GM12865 (cell line): Measurements from ENCODE around the gene MYCBPAP.
A peak's percentile ranks its signal among the peaks of the same experiment; 100 is the strongest.

Source experiments
- DNase-seq: peaks from one replicate; pipeline ENCODE4 v3.0.0; 2010; ENCODE audit warnings: low read depth
- H3K4me3 ChIP-seq: 2 replicates; pipeline ENCODE4 v1.5.1; 2011; ENCODE audit warnings: mild to moderate bottlenecking, low read depth, low read length, control low read depth
- CTCF ChIP-seq: IDR thresholded peaks from 2 replicates; pipeline ENCODE4 v1.5.1; 2011; ENCODE audit warnings: low read length, control low read depth, low read depth, inconsistent platforms; ENCODE audit not compliant: insufficient read depth; ENCODE audit errors: missing control alignments

The MYCBPAP gene

GRCh38 chr17:50507871-50508572, at the start of gene MYCBPAP:
MYCBPAP (plus strand) TSS chr17:50508439; CDS start chr17:50508675, 236 bp downstream.
- peak within 1 kb of the TSS; percentile 59 for H3K4me3 ChIP-seq
- peak; percentile 91 for DNase-seq
- TF ChIP-seq CTCF, result peak; percentile 23

GRCh38 chr17:50458701-50459676, 49.2 kb upstream of the MYCBPAP start:
- TF ChIP-seq CTCF, result no peak
- DNase-seq, result no peak
- no peak overlapping the region for H3K4me3 ChIP-seq

GRCh38 chr17:50459756-50460155, 48.5 kb upstream of the MYCBPAP start:
- TF ChIP-seq CTCF, result no peak
- no peak overlapping the region for H3K4me3 ChIP-seq
- no peak for DNase-seq

GRCh38 chr17:50460831-50461526, 47.3 kb upstream of the MYCBPAP start:
- DNase-seq, result no peak
- TF ChIP-seq CTCF, result no peak
- H3K4me3 ChIP-seq, result no peak overlapping the region

- no peak for DNase-seq
- TF ChIP-seq CTCF, result no peak
- H3K4me3 ChIP-seq, result no peak overlapping the region
Measured at GRCh38 chr17:50461550-50462132, 46.6 kb upstream of the MYCBPAP start.

- H3K4me3 ChIP-seq, result no peak overlapping the region
- DNase-seq, result no peak
- no peak for TF ChIP-seq CTCF
Measured at GRCh38 chr17:50462446-50462845, 45.8 kb upstream of the MYCBPAP start.
